Chondrocyte (in vitro differentiated cells): ENCODE measurements around the gene KLHL3. TPM values are rescaled to one million over a fixed set of nuclear protein-coding genes. Genes with fewer than 3 reads are reported as not detected.

ENCODE experiments used
- DNase-seq: peaks from one replicate; pipeline ENCODE4 v3.0.0; 2021; ENCODE audit warnings: mixed read lengths, low spot score
- H3K27ac Mint-ChIP-seq: one replicate; pipeline ENCODE4 v1.8.0; 2021; ENCODE audit warnings: mild to moderate bottlenecking, moderate library complexity, mixed read lengths; ENCODE audit not compliant: unreplicated experiment
- H3K27me3 Mint-ChIP-seq: 2 replicates; pipeline ENCODE4 v1.8.0; 2021; ENCODE audit warnings: low read depth, mixed read lengths
- H3K36me3 Mint-ChIP-seq: 2 replicates; pipeline ENCODE4 v1.8.0; 2021; ENCODE audit warnings: low read depth, mixed read lengths
- H3K4me1 Mint-ChIP-seq: 2 replicates; pipeline ENCODE4 v1.8.0; 2021; ENCODE audit warnings: low read depth, mild to moderate bottlenecking, mixed read lengths
- H3K4me3 Mint-ChIP-seq: one replicate; pipeline ENCODE4 v1.8.0; 2021; ENCODE audit warnings: mild to moderate bottlenecking, moderate library complexity, mixed read lengths; ENCODE audit not compliant: unreplicated experiment
- H3K9me3 Mint-ChIP-seq: 2 replicates; pipeline ENCODE4 v1.8.0; 2021; ENCODE audit warnings: low read depth, mixed read lengths
- total RNA-seq: library from RNA; stranded (reverse); gene quantifications from 3 replicates; pipeline ENCODE4 v1.2.1, GENCODE V29; 2021
- TF ChIP-seq, protein P1 (sequence below): fragments of 200-600 bp; sonication (generic); IDR thresholded peaks from 2 replicates; pipeline ENCODE4 v1.5.0; 2021; ENCODE audit warnings: antibody characterized with exemption, mild to moderate bottlenecking, moderate library complexity

KLHL3 gene
- total RNA-seq, 1 donor from 2014 or later = 1.9 TPM

DNA sequence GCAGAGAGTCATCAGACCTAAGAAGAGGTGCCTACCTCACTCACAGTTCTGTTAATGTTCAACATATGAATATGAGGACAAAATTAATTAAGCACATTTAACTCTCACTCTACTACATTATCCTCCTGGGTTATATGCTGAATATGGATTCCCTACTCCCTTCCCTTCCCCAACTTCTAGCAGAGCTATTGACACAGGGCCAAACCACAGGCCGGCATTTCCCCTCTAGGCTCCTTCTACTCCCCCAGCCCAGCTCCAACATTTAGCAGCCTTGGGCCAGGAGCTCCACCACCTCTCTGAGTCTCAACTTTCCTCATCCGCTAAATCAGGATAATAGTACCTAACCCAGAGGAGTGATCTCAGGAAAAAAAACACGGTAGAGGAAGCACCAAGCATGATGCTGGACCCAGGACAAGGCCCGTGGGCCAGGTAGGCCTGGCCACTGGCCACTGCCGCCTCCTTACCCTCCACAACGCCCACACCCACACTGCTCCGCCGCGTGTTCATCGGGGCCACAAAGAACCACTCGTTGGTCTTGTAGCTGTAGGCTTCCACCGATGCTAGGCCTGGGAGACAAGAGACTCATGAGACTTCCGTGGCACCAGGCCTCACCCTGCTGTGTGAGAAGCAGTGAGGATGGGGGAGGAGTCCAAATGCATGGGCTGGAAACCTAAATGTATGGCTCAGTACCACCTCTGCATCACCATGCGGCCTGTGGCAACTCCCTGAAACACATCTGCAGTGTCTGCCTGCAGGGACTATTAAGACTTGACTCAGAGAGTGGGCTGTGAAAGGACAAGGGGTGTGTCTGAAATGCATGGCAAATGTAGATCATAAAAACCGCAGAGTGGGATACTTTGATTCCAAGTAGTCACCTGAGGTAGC, 98.8 kb downstream of the KLHL3 start:
- no peaks in the 10 kb centered on the region for H3K27me3 Mint-ChIP-seq
- H3K4me1 Mint-ChIP-seq = peaks cover 17% of the 10 kb centered on the region
- peaks cover 10% of the 10 kb centered on the region for H3K9me3 Mint-ChIP-seq
- H3K27ac Mint-ChIP-seq = no peak overlapping the region
- no peak overlapping the region for H3K4me3 Mint-ChIP-seq
- TF ChIP-seq, protein P1, sequence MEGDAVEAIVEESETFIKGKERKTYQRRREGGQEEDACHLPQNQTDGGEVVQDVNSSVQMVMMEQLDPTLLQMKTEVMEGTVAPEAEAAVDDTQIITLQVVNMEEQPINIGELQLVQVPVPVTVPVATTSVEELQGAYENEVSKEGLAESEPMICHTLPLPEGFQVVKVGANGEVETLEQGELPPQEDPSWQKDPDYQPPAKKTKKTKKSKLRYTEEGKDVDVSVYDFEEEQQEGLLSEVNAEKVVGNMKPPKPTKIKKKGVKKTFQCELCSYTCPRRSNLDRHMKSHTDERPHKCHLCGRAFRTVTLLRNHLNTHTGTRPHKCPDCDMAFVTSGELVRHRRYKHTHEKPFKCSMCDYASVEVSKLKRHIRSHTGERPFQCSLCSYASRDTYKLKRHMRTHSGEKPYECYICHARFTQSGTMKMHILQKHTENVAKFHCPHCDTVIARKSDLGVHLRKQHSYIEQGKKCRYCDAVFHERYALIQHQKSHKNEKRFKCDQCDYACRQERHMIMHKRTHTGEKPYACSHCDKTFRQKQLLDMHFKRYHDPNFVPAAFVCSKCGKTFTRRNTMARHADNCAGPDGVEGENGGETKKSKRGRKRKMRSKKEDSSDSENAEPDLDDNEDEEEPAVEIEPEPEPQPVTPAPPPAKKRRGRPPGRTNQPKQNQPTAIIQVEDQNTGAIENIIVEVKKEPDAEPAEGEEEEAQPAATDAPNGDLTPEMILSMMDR = no peak
- H3K36me3 Mint-ChIP-seq = peaks cover 4% of the 10 kb centered on the region
- DNase-seq = no peak

DNA sequence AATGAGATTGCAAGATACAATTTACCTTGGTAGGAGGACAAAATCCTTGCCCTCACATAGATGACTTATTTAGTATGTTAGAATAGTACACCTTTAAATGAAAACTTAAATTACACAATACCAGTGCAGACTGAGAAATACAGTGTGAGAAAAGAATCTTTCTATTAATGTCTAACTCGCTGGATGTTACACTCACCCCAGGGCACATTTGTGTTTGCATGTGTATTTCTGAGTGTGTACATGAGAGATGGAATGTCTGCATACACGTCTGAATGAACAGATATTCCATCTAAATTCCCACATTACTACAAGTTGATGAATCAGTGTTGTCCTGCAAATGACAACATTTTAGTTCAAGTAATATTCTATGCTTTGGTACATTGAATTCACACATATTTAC, 99.8 kb downstream of the KLHL3 start:
- no peak overlapping the region for H3K27ac Mint-ChIP-seq
- TF ChIP-seq, protein P1 = no peak
- peaks cover 4% of the 10 kb centered on the region for H3K36me3 Mint-ChIP-seq
- H3K4me1 Mint-ChIP-seq = peaks cover 24% of the 10 kb centered on the region
- no peak for DNase-seq
- H3K27me3 Mint-ChIP-seq = no peaks in the 10 kb centered on the region
- no peak overlapping the region for H3K4me3 Mint-ChIP-seq
- peaks cover 12% of the 10 kb centered on the region for H3K9me3 Mint-ChIP-seq

DNA sequence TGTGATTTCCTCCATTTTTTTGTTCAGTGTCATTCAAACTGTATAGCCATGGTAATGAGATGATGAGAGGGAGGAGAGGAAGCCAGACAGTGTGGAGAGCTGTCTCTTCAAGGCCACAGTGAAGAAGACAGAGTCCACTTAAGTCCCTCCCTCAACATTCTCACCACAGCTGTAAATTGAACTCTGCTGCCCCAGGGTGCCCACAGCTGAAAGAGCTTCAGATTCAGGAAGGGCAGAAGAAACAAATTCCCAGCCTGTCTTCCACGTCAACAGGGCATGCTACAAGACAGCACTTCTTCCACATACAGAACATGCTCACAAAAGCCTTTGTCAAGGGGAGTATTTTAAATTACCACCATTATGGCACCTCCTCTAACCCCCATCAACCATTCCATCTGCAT, 100.4 kb downstream of the KLHL3 start:
- DNase-seq = no peak
- H3K9me3 Mint-ChIP-seq = peaks cover 12% of the 10 kb centered on the region
- TF ChIP-seq, protein P1 = no peak
- no peak overlapping the region for H3K4me3 Mint-ChIP-seq
- no peaks in the 10 kb centered on the region for H3K27me3 Mint-ChIP-seq
- H3K27ac Mint-ChIP-seq = no peak overlapping the region
- H3K4me1 Mint-ChIP-seq = peaks cover 29% of the 10 kb centered on the region
- peaks cover 4% of the 10 kb centered on the region for H3K36me3 Mint-ChIP-seq

GRCh38 chr5:137633896-137634295, 102.0 kb downstream of the KLHL3 start:
- H3K36me3 Mint-ChIP-seq = peaks cover 4% of the 10 kb centered on the region
- peaks cover 12% of the 10 kb centered on the region for H3K9me3 Mint-ChIP-seq
- H3K27ac Mint-ChIP-seq = no peak overlapping the region
- no peak for DNase-seq
- H3K4me3 Mint-ChIP-seq = no peak overlapping the region
- H3K4me1 Mint-ChIP-seq = peaks cover 39% of the 10 kb centered on the region
- TF ChIP-seq, protein P1 = no peak
- H3K27me3 Mint-ChIP-seq = no peaks in the 10 kb centered on the region

DNA sequence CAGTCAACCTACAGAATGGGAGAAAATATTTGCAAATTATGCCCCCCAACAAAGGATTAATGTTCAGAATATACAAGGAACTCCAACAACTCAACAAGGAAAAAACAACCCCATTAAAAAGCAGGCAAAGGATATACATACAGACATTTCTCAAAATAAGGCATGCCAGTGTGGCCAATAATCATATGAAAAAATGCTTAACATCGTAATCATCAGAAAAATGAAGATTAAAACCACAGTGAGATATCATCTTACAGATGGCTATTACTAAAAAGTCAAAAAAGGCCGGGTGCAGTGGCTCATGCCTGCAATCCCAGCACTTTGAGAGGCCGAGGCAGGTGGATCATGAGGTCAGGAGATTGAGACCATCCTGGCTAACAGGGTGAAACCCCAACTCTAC, 103.2 kb downstream of the KLHL3 start:
- Mint-ChIP-seq H3K4me1 (peaks cover 39% of the 10 kb centered on the region), H3K4me3 (no peak overlapping the region), H3K36me3 (peaks cover 4% of the 10 kb centered on the region), H3K27me3 (no peaks in the 10 kb centered on the region), H3K27ac (no peak overlapping the region), H3K9me3 (peaks cover 11% of the 10 kb centered on the region)
- no peak for DNase-seq
- TF ChIP-seq, protein P1 = no peak
